Endodermal cell (in vitro differentiated cells): ENCODE data around the gene TTC21A. TPM values are rescaled to one million over a fixed set of nuclear protein-coding genes. Genes with fewer than 3 reads are reported as not detected.

Experiments
- DNase-seq: peaks from one replicate; pipeline ENCODE4 v3.0.0-alpha.2; 2017
- H3K27ac ChIP-seq: 2 replicates; pipeline ENCODE4 v1.5.1; 2013; ENCODE audit warnings: mild to moderate bottlenecking, low read depth, low read length, moderate library complexity
- H3K27me3 ChIP-seq: 2 replicates; pipeline ENCODE4 v1.6.1; 2013; ENCODE audit warnings: mild to moderate bottlenecking, low read length, moderate library complexity; ENCODE audit not compliant: insufficient read depth, control insufficient read depth, poor library complexity, severe bottlenecking
- H3K36me3 ChIP-seq: 2 replicates; pipeline ENCODE4 v1.7.0; 2013; ENCODE audit warnings: mild to moderate bottlenecking, low read length, moderate library complexity; ENCODE audit not compliant: control insufficient read depth, insufficient read depth
- H3K4me1 ChIP-seq: one replicate; pipeline ENCODE4 v1.7.0; 2013; ENCODE audit warnings: low read length; ENCODE audit not compliant: control insufficient read depth, insufficient read depth
- H3K4me3 ChIP-seq: 2 replicates; pipeline ENCODE4 v1.5.1; 2013; ENCODE audit warnings: mild to moderate bottlenecking, low read length, moderate library complexity
- H3K9ac ChIP-seq: 2 replicates; pipeline ENCODE4 v1.6.1; 2013; ENCODE audit warnings: mild to moderate bottlenecking, low read length, moderate library complexity; ENCODE audit not compliant: poor library complexity, severe bottlenecking; ENCODE audit errors: extremely low read depth
- H3K9me3 ChIP-seq: 2 replicates; pipeline ENCODE4 v1.6.1; 2013; ENCODE audit warnings: mild to moderate bottlenecking, low read length, moderate library complexity; ENCODE audit not compliant: control insufficient read depth
- H3K27ac Mint-ChIP-seq: 2 replicates; pipeline ENCODE4 v1.8.0; 2020; ENCODE audit warnings: mixed read lengths
- H3K27me3 Mint-ChIP-seq: 2 replicates; pipeline ENCODE4 v1.8.0; 2021; ENCODE audit warnings: mild to moderate bottlenecking, mixed read lengths; ENCODE audit not compliant: insufficient read depth
- H3K36me3 Mint-ChIP-seq: 2 replicates; pipeline ENCODE4 v1.8.0; 2020; ENCODE audit warnings: low read depth, mixed read lengths
- H3K4me1 Mint-ChIP-seq: 2 replicates; pipeline ENCODE4 v1.8.0; 2020; ENCODE audit warnings: mixed read lengths
- H3K4me3 Mint-ChIP-seq: 2 replicates; pipeline ENCODE4 v1.8.0; 2020; ENCODE audit warnings: mild to moderate bottlenecking, moderate library complexity, mixed read lengths
- H3K9me3 Mint-ChIP-seq: 2 replicates; pipeline ENCODE4 v1.8.0; 2020; ENCODE audit warnings: mild to moderate bottlenecking, mixed read lengths
- WGBS, 2 experiments: methylation state at CpG; one replicate each; pipeline versions ENCODE4 v1.1.5 to v1.1.7; 2013; ENCODE audit warnings: missing lambda C conversion rate in 2 of 2, mixed read lengths in 1 of 2; ENCODE audit not compliant: insufficient coverage in 1 of 2, insufficient read length in 1 of 2; 5-methylcytosine and 5-hydroxymethylcytosine counted together
- total RNA-seq, 2 donors: library from RNA; stranded (reverse); fragmentation: NEBNext Ultra II Directional in 1 of 2; extraction: Animal tissue kit (Norgen Biotek cat#: 25700) in 1 of 2; gene quantifications; 2 replicates in 1 of 2; 3 replicates in 1 of 2; pipeline ENCODE4 v1.2.1, GENCODE V29; 2021
- TF ChIP-seq, protein P1 (sequence below): fragments of 200-600 bp; sonication (generic); conservative IDR thresholded peaks from 2 replicates; pipeline ENCODE4 v1.5.0; 2021; ENCODE audit warnings: antibody characterized with exemption, mild to moderate bottlenecking

TTC21A gene
- total RNA-seq, 2 donors from 2014 or later: 5.7 to 5.8 TPM

DNA sequence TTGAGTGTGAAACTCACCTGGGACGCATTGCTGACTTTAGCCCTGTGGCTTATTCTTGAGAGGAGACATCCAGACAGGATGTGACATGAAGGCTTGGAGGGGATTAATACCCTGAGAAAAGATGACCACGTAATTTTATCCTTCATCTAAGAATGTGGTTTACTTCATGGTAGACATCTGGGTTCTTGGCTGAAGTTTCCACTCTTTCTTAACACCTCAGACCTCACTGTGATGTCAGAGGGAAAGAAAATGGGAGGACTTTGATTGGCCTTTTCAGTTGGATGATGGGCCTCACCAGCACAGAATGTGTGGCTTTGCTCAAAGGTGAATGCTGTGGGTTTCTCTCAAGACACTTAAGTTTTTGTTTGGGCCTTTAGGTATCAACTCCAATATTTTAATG lies 16.6 kb upstream of the TTC21A start:
- H3K4me1 Mint-ChIP-seq: no peaks in the 10 kb centered on the region
- H3K4me3 Mint-ChIP-seq: no peak overlapping the region
- H3K4me1 ChIP-seq: no peaks in the 10 kb centered on the region
- H3K36me3 ChIP-seq: peaks cover 91% of the 10 kb centered on the region
- H3K36me3 Mint-ChIP-seq: peaks cover 70% of the 10 kb centered on the region
- no peak overlapping the region for H3K27ac ChIP-seq
- H3K9me3 Mint-ChIP-seq: no peaks in the 10 kb centered on the region
- no peak for DNase-seq
- TF ChIP-seq, protein P1, sequence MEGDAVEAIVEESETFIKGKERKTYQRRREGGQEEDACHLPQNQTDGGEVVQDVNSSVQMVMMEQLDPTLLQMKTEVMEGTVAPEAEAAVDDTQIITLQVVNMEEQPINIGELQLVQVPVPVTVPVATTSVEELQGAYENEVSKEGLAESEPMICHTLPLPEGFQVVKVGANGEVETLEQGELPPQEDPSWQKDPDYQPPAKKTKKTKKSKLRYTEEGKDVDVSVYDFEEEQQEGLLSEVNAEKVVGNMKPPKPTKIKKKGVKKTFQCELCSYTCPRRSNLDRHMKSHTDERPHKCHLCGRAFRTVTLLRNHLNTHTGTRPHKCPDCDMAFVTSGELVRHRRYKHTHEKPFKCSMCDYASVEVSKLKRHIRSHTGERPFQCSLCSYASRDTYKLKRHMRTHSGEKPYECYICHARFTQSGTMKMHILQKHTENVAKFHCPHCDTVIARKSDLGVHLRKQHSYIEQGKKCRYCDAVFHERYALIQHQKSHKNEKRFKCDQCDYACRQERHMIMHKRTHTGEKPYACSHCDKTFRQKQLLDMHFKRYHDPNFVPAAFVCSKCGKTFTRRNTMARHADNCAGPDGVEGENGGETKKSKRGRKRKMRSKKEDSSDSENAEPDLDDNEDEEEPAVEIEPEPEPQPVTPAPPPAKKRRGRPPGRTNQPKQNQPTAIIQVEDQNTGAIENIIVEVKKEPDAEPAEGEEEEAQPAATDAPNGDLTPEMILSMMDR: no peak
- 92 to 97% methylated on average over 2 of the region's 2 CpGs for WGBS, 2 experiments
- no peak overlapping the region for H3K9ac ChIP-seq
- H3K4me3 ChIP-seq: no peak overlapping the region
- H3K27ac Mint-ChIP-seq: no peak overlapping the region
- no peaks in the 10 kb centered on the region for H3K27me3 ChIP-seq
- H3K27me3 Mint-ChIP-seq: no peaks in the 10 kb centered on the region
- no peaks in the 10 kb centered on the region for H3K9me3 ChIP-seq

DNA sequence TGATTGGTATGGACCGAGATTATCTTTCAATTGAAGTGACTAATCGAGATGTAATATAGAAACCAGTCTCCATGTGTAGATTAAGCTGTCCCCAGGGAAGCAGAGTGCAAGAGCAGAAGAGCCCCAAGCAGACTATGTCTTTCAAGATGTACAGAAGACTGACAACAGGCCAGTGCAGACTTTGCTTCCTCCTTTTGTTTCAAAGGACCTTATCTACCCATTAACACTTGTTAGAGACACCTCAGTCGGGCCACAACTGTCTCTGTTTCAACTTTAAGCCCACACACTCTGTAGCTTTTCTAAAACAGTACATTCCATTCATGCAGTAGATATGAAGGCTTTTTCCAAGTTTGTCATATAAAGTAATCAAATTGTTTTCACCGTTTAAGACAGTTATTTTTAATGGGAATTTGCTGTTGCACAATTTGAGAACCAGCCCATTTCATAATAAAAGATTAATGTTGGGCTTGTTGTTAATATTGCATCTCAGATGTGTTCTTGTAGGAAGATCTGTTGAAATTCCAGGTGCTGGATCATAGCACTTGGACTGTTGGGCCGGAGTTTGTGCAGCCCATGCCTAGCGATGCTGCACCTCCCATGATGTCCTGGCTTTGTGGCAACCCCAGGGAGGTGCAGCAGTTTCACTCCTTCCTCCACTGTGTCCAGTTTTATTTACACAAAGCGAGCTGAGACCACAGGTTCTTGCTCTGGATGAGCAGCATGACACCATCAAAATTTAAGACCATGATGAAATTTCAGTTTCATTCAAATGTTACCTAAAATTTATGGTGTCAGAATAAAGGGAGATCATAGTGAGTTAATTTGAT lies 12.4 kb upstream of the TTC21A start:
- H3K27me3 Mint-ChIP-seq: no peaks in the 10 kb centered on the region
- Histone ChIP-seq H3K4me3 (no peak overlapping the region), H3K4me1 (no peaks in the 10 kb centered on the region), H3K9ac (no peak overlapping the region), H3K27me3 (no peaks in the 10 kb centered on the region), H3K27ac (no peak overlapping the region), H3K9me3 (no peaks in the 10 kb centered on the region), H3K36me3 (peaks cover 71% of the 10 kb centered on the region)
- WGBS, 2 experiments: 94 to 96% methylated on average over 6 to 7 of the region's 7 CpGs
- H3K4me1 Mint-ChIP-seq: no peaks in the 10 kb centered on the region
- TF ChIP-seq, protein P1: no peak
- peaks cover 52% of the 10 kb centered on the region for H3K36me3 Mint-ChIP-seq
- H3K9me3 Mint-ChIP-seq: no peaks in the 10 kb centered on the region
- no peak for DNase-seq
- H3K4me3 Mint-ChIP-seq: no peak overlapping the region
- no peak overlapping the region for H3K27ac Mint-ChIP-seq

DNA sequence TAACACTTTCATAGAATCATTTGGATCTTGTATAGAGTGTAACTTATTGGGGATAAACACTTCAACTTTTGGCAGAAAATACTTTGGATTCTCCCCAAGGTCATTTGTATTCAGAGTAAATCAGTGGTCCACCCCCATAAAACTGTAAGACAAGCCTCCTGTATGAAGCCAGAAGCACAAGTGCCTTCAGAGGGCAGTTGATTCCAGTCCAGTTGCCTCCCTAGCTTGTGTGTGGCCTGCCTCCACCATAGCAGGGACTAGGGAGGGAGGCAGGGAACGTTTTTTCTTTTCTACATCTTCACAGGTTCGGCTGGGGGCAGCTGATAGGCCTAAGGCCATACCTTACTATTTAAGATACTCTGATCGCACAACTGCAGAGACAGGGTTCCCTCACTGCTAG lies 11.7 kb upstream of the TTC21A start:
- Histone ChIP-seq H3K4me3 (no peak overlapping the region), H3K27me3 (no peaks in the 10 kb centered on the region), H3K9me3 (no peaks in the 10 kb centered on the region), H3K36me3 (peaks cover 73% of the 10 kb centered on the region), H3K27ac (no peak overlapping the region), H3K4me1 (no peaks in the 10 kb centered on the region), H3K9ac (no peak overlapping the region)
- Mint-ChIP-seq H3K36me3 (peaks cover 53% of the 10 kb centered on the region), H3K4me1 (no peaks in the 10 kb centered on the region), H3K9me3 (no peaks in the 10 kb centered on the region), H3K27ac (no peak overlapping the region), H3K27me3 (no peaks in the 10 kb centered on the region), H3K4me3 (no peak overlapping the region)
- DNase-seq: no peak
- TF ChIP-seq, protein P1: no peak
- 87 to 100% methylated on average over 2 to 3 of the region's 3 CpGs for WGBS, 2 experiments
